ENCODE results near the gene EIF5. TPM values are rescaled to one million over a fixed set of nuclear protein-coding genes. Genes with fewer than 3 reads are reported as not detected.

Gene EIF5
- total RNA-seq, 6 experiments from 2014 or later, result 186 to 357 (median 215) TPM

DNA sequence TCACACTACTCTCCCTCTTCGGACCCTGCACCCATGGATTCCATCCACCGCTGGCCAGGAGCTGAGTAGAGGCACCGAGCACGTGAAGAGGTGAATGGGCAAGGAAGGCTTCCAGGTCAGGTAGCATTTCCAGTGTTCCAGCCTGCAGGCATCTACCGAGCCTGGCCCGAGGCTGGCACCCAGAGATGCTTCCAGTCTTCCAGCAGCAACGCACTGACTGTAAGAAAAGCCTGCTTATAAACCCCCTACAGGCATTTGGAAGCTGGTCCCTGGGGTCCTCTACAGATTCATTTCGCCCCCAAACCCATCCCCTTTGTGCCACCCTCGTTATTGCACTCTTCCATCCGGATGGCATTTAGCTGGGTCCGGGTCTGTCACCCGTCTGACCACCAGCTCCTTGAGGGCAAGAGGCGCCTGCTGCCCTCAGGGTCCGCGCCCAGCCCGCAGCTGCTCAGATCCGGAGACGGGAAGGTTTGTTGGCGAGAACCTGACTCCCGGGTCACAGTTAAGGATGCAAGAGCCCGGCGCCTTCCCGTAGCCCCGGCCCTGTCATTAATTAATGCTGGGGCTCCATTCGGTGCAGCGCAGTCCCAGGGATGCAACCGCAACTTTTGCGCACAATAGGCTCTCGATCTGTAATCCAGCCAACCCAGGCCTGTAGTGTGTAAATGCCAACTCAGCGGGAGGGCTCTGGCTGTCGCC, 50.6 kb downstream of the EIF5 start:
- Histone ChIP-seq H3K27ac (peak overlapping the region; percentile 94 to 99 (median 98)), H3K4me3 (peak overlapping the region; percentile 93 to 98 (median 97)), H3K4me1 (peaks cover 0 to 25% (median 2%) of the 10 kb centered on the region in 4 donors), H3K27me3 (no peaks in the 10 kb centered on the region), H3K9me3 (no peaks in the 10 kb centered on the region), H3K36me3 (no peaks in the 10 kb centered on the region)
- DNase-seq (no peak), ATAC-seq (peak in 2 of 4 donors; percentile 17 to 27)
- WGBS (ENCODE audit: insufficient coverage, low coverage, low lambda C conversion rate, missing lambda C conversion rate), result 44% methylated on average over 7 of the region's 31 CpGs
- intact Hi-C loops (cut with DNase I), result no loop called here
- TF ChIP-seq, protein P1, sequence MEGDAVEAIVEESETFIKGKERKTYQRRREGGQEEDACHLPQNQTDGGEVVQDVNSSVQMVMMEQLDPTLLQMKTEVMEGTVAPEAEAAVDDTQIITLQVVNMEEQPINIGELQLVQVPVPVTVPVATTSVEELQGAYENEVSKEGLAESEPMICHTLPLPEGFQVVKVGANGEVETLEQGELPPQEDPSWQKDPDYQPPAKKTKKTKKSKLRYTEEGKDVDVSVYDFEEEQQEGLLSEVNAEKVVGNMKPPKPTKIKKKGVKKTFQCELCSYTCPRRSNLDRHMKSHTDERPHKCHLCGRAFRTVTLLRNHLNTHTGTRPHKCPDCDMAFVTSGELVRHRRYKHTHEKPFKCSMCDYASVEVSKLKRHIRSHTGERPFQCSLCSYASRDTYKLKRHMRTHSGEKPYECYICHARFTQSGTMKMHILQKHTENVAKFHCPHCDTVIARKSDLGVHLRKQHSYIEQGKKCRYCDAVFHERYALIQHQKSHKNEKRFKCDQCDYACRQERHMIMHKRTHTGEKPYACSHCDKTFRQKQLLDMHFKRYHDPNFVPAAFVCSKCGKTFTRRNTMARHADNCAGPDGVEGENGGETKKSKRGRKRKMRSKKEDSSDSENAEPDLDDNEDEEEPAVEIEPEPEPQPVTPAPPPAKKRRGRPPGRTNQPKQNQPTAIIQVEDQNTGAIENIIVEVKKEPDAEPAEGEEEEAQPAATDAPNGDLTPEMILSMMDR (IDR thresholded peaks at IDR 0.05), result no peak
- no peak for TF ChIP-seq POLR2A (IDR thresholded peaks at IDR 0.05)

DNA sequence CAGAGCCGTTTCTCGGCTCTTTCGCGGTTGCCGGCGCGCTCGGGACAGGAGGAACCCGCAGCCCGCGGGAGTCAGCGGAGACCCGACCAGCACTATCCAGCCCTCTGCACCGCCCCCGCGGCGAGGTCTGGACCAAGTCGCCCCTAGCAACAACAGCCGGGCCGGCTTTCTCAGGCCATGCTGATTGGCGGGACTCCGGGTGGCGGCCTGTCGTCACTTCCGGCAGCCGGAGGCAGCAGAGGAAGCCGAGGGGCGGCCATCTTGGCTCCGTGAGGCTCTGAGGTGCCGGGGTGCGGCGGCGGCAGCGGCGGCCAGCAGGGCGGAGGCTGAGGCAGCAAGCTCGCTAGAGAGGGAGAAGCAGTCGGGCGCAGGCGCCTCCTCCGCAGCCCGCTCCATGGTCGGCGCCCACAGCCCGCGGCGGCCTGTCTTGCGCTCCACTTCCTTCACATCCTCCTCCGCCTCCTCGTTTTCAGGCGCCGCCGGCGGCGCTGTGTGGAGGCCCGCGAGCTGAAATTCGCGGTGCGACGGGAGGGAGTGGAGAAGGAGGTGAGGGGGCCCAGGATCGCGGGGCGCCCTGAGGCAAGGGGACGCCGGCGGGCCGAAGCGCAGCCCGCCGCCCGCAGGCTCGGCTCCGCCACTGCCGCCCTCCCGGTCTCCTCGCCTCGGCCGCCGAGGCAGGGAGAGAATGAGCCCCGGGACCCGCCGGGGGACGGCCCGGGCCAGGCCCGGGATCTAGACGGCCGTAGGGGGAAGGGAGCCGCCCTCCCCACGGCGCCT, 51.3 kb downstream of the EIF5 start, which contains the start of gene MARK3:
Gene MARK3, plus strand, starts transcription at position 264 of the 777 bp plus-strand sequence. CDS start 615 bp downstream, outside the sequence.
- H3K9me3 ChIP-seq, result no peaks in the 10 kb centered on the region
- H3K27me3 ChIP-seq, result no peaks in the 10 kb centered on the region
- peaks cover 0 to 29% (median 2%) of the 10 kb centered on the region in 4 donors for H3K4me1 ChIP-seq
- DNase-seq, result peak; percentile 98
- peak; percentile 79 for TF ChIP-seq POLR2A (IDR thresholded peaks at IDR 0.05)
- TF ChIP-seq, protein P1 (IDR thresholded peaks at IDR 0.05), result peak in 3 of 4 donors; percentile 9 to 17 (median 15)
- H3K4me3 ChIP-seq, result peak within 1 kb of the TSS; percentile 93 to 98 (median 97)
- H3K36me3 ChIP-seq, result no peaks in the 10 kb centered on the region
- peak; percentile 94 to 98 (median 96) for ATAC-seq
- 0% methylated on average over 8 of the region's 91 CpGs for WGBS (ENCODE audit: insufficient coverage, low coverage, low lambda C conversion rate, missing lambda C conversion rate)
- peak within 1 kb of the TSS; percentile 94 to 99 (median 98) for H3K27ac ChIP-seq
- intact Hi-C loops (cut with DNase I), result no loop called here

DNA sequence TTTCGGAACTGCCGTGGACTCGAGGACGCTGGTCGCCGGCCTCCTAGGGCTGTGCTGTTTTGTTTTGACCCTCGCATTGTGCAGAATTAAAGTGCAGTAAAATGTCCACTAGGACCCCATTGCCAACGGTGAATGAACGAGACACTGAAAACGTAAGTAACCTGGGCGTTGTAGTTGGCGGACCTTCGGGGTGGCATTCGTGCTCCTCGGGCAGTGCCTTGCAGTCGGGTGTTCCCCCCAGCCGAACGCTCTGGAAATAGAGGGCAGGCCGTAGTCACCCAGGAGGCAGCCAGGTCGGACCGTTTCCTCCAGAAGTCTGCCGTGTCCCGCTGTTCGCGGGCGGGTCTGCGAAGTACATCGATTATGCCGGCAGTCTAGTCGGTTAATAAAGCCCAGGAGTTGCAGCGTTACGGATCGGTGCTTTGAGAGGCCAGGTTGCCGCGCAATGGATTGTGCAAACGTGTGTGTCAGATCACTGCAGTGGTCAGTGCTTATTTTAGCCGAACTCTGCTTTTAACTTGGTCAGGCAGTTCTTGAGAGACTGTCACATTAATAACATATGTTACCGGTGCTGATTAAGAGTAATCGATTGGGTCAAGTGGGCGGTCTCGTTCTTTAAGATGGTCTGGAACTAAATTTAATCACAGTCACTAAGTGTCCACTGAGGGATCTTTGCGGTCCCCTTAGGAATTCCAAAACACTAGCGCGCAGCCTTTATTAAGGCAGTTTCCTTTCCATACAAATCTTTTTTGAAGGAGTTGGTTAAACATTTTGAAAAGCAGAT, 52.1 kb downstream of the EIF5 start:
- peak; percentile 49 to 63 (median 56) for DNase-seq
- Histone ChIP-seq H3K9me3 (no peaks in the 10 kb centered on the region), H3K4me1 (peaks cover 0 to 36% (median 3%) of the 10 kb centered on the region in 4 donors), H3K4me3 (peak overlapping the region; percentile 93 to 98 (median 97)), H3K36me3 (no peaks in the 10 kb centered on the region), H3K27ac (peak overlapping the region; percentile 94 to 99 (median 98)), H3K27me3 (no peaks in the 10 kb centered on the region)
- intact Hi-C loops (cut with DNase I), result no loop called here
- peak; percentile 11 to 26 (median 18) for ATAC-seq
- TF ChIP-seq POLR2A (IDR thresholded peaks at IDR 0.05), result no peak
- TF ChIP-seq, protein P1 (IDR thresholded peaks at IDR 0.05), result no peak
- WGBS (ENCODE audit: insufficient coverage, low coverage, low lambda C conversion rate, missing lambda C conversion rate), result under 1% methylated on average over 22 of the region's 44 CpGs

DNA sequence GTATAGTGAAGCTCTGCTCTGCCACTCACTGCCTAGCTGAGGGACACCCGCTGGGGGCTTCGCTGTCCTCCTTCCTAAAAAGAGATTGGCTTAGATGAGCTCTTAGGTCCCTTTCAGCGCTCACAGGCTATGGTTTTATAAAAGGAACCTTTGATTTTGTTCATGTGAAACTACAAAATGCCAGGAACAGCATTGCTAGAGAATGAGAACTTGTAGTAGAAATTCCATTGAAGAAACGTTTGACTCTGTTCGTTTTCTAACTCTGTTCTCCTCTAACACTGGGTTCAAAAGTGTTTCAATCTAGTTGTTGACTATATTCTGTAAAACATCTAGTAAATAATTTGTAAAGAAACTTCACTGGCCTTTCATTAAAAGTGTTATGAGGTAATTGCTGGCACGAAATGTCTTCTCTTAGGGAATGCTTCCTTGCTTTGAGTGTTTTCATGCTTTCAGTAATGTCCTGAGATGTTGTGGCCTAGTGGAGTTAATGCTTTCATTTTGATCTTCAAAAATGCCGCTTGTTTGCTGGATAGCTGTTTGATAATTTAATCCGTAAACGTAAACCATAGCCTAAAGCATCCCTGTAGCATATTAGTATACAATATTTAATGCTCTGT, 52.8 kb downstream of the EIF5 start:
- intact Hi-C loops (cut with DNase I), result no loop called here
- DNase-seq, result no peak
- WGBS (ENCODE audit: insufficient coverage, low coverage, low lambda C conversion rate, missing lambda C conversion rate), result 9% methylated on average over 9 of the region's 9 CpGs
- Histone ChIP-seq H3K9me3 (no peaks in the 10 kb centered on the region), H3K4me3 (peak overlapping the region; percentile 93 to 98 (median 97)), H3K27ac (peak overlapping the region; percentile 94 to 99 (median 98)), H3K4me1 (peaks cover 0 to 39% (median 3%) of the 10 kb centered on the region in 4 donors), H3K36me3 (no peaks in the 10 kb centered on the region), H3K27me3 (no peaks in the 10 kb centered on the region)
- no peak for ATAC-seq
- TF ChIP-seq POLR2A (IDR thresholded peaks at IDR 0.05), result no peak
- TF ChIP-seq, protein P1 (IDR thresholded peaks at IDR 0.05), result no peak

All from right lobe of liver (tissue), 6 donors.